Lower lobe of right lung (tissue), 2 donors: ENCODE data around the gene AKR1B15. TPM values are rescaled to one million over a fixed set of nuclear protein-coding genes. Genes with fewer than 3 reads are reported as not detected.
"Not testable (repeated sequence)": the region's sequence is repeated elsewhere in the genome, so short reads cannot be mapped to it uniquely, and the experiment has no call there.

Source experiments
- ATAC-seq, 2 donors: fragments of 200-7000 bp; cut with Tn5 transposase; one replicate each; pipeline ENCODE4 v1.9.1; 2020 to 2022; ENCODE audit warnings: mild to moderate bottlenecking in 2 of 2, moderate library complexity in 2 of 2
- DNase-seq: peaks from one replicate; pipeline ENCODE4 v3.0.0-alpha.2; 2020
- H3K27ac ChIP-seq: fragments of 200-600 bp; one replicate; pipeline ENCODE4 v1.8.0; 2022
- H3K27me3 ChIP-seq: fragments of 200-600 bp; one replicate; pipeline ENCODE4 v1.8.0; 2022; ENCODE audit warnings: low read depth
- H3K36me3 ChIP-seq: fragments of 200-600 bp; one replicate; pipeline ENCODE4 v1.8.0; 2022; ENCODE audit warnings: mild to moderate bottlenecking
- H3K4me1 ChIP-seq: fragments of 200-600 bp; one replicate; pipeline ENCODE4 v1.8.0; 2022
- H3K4me3 ChIP-seq: fragments of 200-600 bp; one replicate; pipeline ENCODE4 v1.8.0; 2022; ENCODE audit warnings: mild to moderate bottlenecking
- H3K9me3 ChIP-seq: fragments of 200-600 bp; one replicate; pipeline ENCODE4 v1.8.0; 2022
- intact Hi-C: fragments of 100-400 bp; cut with DNase I; formaldehyde crosslinking; loops from one replicate; pipeline ENCODE4 v1.11.0; 2022
- total RNA-seq: library from RNA; stranded (reverse); fragmentation: NEBNext Ultra II Directional; extraction: Animal tissue kit (Norgen Biotek cat#: 25700); gene quantifications from one replicate; pipeline ENCODE4 v1.2.1, GENCODE V29; 2021
- TF ChIP-seq, protein P1 (sequence below): fragments of 200-600 bp; IDR thresholded peaks from one replicate; pipeline ENCODE4 v1.8.0; 2022; ENCODE audit warnings: antibody characterized with exemption, mild to moderate bottlenecking
- donor health status: DM: no; HTN: yes; CAD: no; lungs with severe emphysema.

Gene AKR1B15
- total RNA-seq, 1 donor from 2014 or later = not detected

GRCh38 chr7:134557391-134557790, 8.5 kb downstream of the AKR1B15 start:
- no peak for ATAC-seq
- H3K27me3 ChIP-seq = no peaks in the 10 kb centered on the region
- TF ChIP-seq, protein P1, sequence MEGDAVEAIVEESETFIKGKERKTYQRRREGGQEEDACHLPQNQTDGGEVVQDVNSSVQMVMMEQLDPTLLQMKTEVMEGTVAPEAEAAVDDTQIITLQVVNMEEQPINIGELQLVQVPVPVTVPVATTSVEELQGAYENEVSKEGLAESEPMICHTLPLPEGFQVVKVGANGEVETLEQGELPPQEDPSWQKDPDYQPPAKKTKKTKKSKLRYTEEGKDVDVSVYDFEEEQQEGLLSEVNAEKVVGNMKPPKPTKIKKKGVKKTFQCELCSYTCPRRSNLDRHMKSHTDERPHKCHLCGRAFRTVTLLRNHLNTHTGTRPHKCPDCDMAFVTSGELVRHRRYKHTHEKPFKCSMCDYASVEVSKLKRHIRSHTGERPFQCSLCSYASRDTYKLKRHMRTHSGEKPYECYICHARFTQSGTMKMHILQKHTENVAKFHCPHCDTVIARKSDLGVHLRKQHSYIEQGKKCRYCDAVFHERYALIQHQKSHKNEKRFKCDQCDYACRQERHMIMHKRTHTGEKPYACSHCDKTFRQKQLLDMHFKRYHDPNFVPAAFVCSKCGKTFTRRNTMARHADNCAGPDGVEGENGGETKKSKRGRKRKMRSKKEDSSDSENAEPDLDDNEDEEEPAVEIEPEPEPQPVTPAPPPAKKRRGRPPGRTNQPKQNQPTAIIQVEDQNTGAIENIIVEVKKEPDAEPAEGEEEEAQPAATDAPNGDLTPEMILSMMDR = no peak
- H3K36me3 ChIP-seq = no peaks in the 10 kb centered on the region
- intact Hi-C loops = no loop called here
- DNase-seq = no peak
- H3K27ac ChIP-seq = no peak overlapping the region
- no peaks in the 10 kb centered on the region for H3K9me3 ChIP-seq
- no peaks in the 10 kb centered on the region for H3K4me1 ChIP-seq
- H3K4me3 ChIP-seq = no peak overlapping the region

- Histone ChIP-seq H3K27ac (no peak overlapping the region), H3K27me3 (no peaks in the 10 kb centered on the region), H3K4me3 (no peak overlapping the region), H3K9me3 (no peaks in the 10 kb centered on the region), H3K36me3 (no peaks in the 10 kb centered on the region), H3K4me1 (no peaks in the 10 kb centered on the region)
- ATAC-seq (no peak), DNase-seq (no peak)
- TF ChIP-seq, protein P1 = no peak
- intact Hi-C loops = no loop called here
Measured at GRCh38 chr7:134558370-134558769, 9.5 kb downstream of the AKR1B15 start.

DNA sequence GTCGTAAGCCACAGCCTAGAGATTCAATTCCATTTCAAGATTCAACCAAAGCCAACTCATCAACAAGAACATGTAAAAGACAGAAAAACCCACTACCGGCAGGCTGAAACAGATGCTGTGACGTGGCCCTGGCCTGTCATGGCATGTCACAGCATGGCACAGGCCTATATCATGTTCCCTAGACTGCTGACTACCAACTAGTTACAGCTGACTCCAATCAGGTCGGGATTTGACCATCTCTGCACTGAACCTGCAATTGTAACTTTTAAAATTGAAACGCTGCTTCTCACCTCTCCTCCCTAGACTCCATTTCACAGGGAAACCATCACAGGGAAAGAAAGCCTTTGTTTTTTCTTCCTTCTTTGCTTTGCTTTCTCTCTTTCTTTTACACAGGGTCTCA, 12.7 kb downstream of the AKR1B15 start:
- H3K36me3 ChIP-seq, H3K4me3 ChIP-seq, H3K4me1 ChIP-seq, intact Hi-C loops, H3K27ac ChIP-seq, H3K27me3 ChIP-seq, DNase-seq, H3K9me3 ChIP-seq, ATAC-seq: not testable (repeated sequence)

- H3K4me1 ChIP-seq = no peaks in the 10 kb centered on the region
- intact Hi-C loops = no loop called here
- H3K36me3 ChIP-seq = no peaks in the 10 kb centered on the region
- TF ChIP-seq, protein P1 = no peak
- no peak for DNase-seq
- no peak overlapping the region for H3K27ac ChIP-seq
- no peak overlapping the region for H3K4me3 ChIP-seq
- no peaks in the 10 kb centered on the region for H3K27me3 ChIP-seq
- no peaks in the 10 kb centered on the region for H3K9me3 ChIP-seq
- no peak for ATAC-seq
Measured at GRCh38 chr7:134562136-134562535, 13.2 kb downstream of the AKR1B15 start.

DNA sequence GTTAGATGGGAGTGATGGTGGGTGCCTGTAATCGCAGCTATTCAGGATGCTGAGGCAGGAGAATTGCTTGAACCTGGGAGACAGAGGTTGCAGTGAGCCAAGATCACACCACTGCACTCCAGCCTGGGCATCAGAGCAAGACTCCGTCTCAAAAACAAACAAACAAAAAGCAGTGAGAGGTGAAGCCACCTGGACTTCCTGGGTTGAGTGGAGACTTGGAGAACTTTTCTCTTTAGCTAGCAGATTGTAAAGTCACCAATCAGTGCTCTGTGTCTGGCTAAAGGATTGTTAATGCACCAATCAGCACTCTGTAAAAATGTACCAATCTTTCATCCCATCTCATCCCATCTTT, 14.5 kb downstream of the AKR1B15 start:
- H3K27me3 ChIP-seq, H3K9me3 ChIP-seq, H3K36me3 ChIP-seq, H3K4me3 ChIP-seq, H3K27ac ChIP-seq, DNase-seq, H3K4me1 ChIP-seq, intact Hi-C loops, ATAC-seq: not testable (repeated sequence)

GRCh38 chr7:134565643-134566136, 16.8 kb downstream of the AKR1B15 start:
- H3K36me3 ChIP-seq = no peaks in the 10 kb centered on the region
- peaks cover 6% of the 10 kb centered on the region for H3K9me3 ChIP-seq
- DNase-seq (no peak), ATAC-seq (no peak)
- intact Hi-C loops = no loop called here
- no peak overlapping the region for H3K4me3 ChIP-seq
- no peaks in the 10 kb centered on the region for H3K4me1 ChIP-seq
- H3K27me3 ChIP-seq = no peaks in the 10 kb centered on the region
- TF ChIP-seq, protein P1 = no peak
- H3K27ac ChIP-seq = no peak overlapping the region

GRCh38 chr7:134567368-134567767, 18.5 kb downstream of the AKR1B15 start:
- TF ChIP-seq, protein P1 = no peak
- no peak for ATAC-seq
- no peaks in the 10 kb centered on the region for H3K36me3 ChIP-seq
- no peak for DNase-seq
- no peaks in the 10 kb centered on the region for H3K27me3 ChIP-seq
- H3K27ac ChIP-seq = no peak overlapping the region
- intact Hi-C loops = no loop called here
- no peak overlapping the region for H3K4me3 ChIP-seq
- H3K4me1 ChIP-seq = no peaks in the 10 kb centered on the region
- H3K9me3 ChIP-seq = peaks cover 6% of the 10 kb centered on the region

DNA sequence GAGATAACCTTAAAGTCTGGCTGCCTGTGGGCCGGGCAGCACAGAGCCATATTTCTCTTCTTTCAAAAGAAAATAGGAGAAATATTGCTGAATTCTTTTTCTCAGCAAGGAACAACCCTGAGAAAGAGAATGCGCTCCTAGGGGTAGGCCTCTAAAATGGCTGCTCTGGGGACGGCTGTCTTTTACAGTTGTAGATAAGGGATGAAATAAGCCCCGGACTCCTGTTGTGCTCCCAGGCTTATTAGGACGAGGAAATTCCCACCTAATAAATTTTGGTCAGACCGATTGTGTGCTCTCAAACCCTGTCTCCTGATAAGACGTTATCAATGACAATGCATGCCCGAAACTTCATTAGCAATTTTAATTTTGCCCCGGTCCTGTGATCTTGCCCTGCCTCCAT, 21.1 kb downstream of the AKR1B15 start:
- H3K36me3 ChIP-seq, ATAC-seq, H3K4me3 ChIP-seq, DNase-seq, H3K27me3 ChIP-seq, intact Hi-C loops, H3K9me3 ChIP-seq, H3K4me1 ChIP-seq, H3K27ac ChIP-seq: not testable (repeated sequence)
